Neural crest cell (in vitro differentiated cells): ENCODE results near the gene CPSF4. TPM values are rescaled to one million over a fixed set of nuclear protein-coding genes. Genes with fewer than 3 reads are reported as not detected.

ENCODE experiments used
- DNase-seq: peaks from one replicate; pipeline ENCODE4 v3.0.0; 2021; ENCODE audit warnings: low read depth, mixed read lengths, low spot score
- H3K27ac Mint-ChIP-seq: one replicate; pipeline ENCODE4 v1.8.0; 2021; ENCODE audit warnings: mild to moderate bottlenecking, mixed read lengths; ENCODE audit not compliant: unreplicated experiment
- H3K27me3 Mint-ChIP-seq: 2 replicates; pipeline ENCODE4 v1.8.0; 2021; ENCODE audit warnings: low read depth, mild to moderate bottlenecking, mixed read lengths
- H3K36me3 Mint-ChIP-seq: 2 replicates; pipeline ENCODE4 v1.8.0; 2021; ENCODE audit warnings: low read depth, mild to moderate bottlenecking, mixed read lengths
- H3K4me1 Mint-ChIP-seq: 2 replicates; pipeline ENCODE4 v1.8.0; 2021; ENCODE audit warnings: mixed read lengths
- H3K4me3 Mint-ChIP-seq: one replicate; pipeline ENCODE4 v1.8.0; 2021; ENCODE audit warnings: mild to moderate bottlenecking, mixed read lengths
- H3K9me3 Mint-ChIP-seq: 2 replicates; pipeline ENCODE4 v1.8.0; 2021; ENCODE audit warnings: mixed read lengths
- CTCF ChIP-seq: fragments of 200-600 bp; sonication (generic); conservative IDR thresholded peaks from 2 replicates; pipeline ENCODE4 v1.5.0; 2021; ENCODE audit warnings: antibody characterized with exemption, mild to moderate bottlenecking
- total RNA-seq: library from RNA; stranded (reverse); gene quantifications from 2 replicates; pipeline ENCODE4 v1.2.1, GENCODE V29; 2021

Gene CPSF4
- total RNA-seq, 1 donor from 2014 or later: 117 TPM

- no peaks in the 10 kb centered on the region for H3K27me3 Mint-ChIP-seq
- H3K9me3 Mint-ChIP-seq: no peaks in the 10 kb centered on the region
- no peak overlapping the region for H3K27ac Mint-ChIP-seq
- H3K4me3 Mint-ChIP-seq: no peak overlapping the region
- TF ChIP-seq CTCF: no peak
- peaks cover 11% of the 10 kb centered on the region for H3K4me1 Mint-ChIP-seq
- peaks cover 12% of the 10 kb centered on the region for H3K36me3 Mint-ChIP-seq
- DNase-seq: no peak
Observed at GRCh38 chr7:99446096-99446495, 7.4 kb downstream of the CPSF4 start.

DNA sequence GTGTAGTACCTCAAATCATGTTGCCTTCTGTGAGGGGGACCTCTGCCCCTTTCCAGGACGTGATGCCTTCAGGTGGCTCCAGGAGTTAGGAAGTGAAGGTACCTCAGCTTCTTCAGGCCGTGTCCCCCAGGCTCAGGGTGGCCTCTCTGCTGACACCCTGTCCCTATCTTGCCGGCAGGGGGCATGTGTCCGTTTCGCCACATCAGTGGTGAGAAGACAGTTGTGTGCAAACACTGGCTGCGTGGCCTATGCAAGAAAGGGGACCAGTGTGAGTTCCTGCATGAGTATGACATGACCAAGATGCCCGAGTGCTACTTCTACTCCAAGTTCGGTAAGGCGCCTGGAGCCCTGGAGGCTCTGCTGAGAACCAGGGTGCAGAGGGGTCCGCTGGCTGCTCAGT is 9.2 kb downstream of the CPSF4 start:
- H3K9me3 Mint-ChIP-seq: no peaks in the 10 kb centered on the region
- DNase-seq: no peak

DNA sequence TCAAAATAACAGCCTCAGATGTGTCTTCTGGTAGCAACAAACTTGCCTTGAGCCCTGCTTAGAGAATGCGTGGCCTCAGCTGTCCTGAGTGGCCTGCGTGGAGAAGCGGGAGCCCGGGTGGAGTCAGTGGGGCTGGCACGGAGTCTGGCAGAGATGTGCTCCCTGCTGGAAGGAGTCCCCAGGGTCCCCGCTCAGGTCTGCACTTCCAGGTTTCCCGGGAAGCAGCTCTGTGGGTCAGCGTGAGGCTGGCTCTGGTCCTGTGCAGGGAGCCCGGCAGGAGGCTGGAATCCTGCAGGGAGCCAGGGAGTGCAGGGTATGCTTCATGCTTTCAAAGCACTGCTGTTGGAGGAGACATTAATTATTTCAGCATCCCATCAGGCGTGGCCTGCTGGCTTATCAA is 10.1 kb downstream of the CPSF4 start:
- no peak for DNase-seq
- Mint-ChIP-seq H3K27me3 (no peaks in the 10 kb centered on the region), H3K4me3 (no peak overlapping the region), H3K36me3 (peaks cover 18% of the 10 kb centered on the region), H3K9me3 (no peaks in the 10 kb centered on the region), H3K4me1 (peaks cover 8% of the 10 kb centered on the region), H3K27ac (peak overlapping the region; percentile 12)
- no peak for TF ChIP-seq CTCF

More for the DNA sequence above, 9.2 kb downstream of the CPSF4 start:
- H3K27ac Mint-ChIP-seq: no peak overlapping the region
- no peaks in the 10 kb centered on the region for H3K27me3 Mint-ChIP-seq
- TF ChIP-seq CTCF: peak; percentile 19
- peaks cover 8% of the 10 kb centered on the region for H3K4me1 Mint-ChIP-seq
- H3K36me3 Mint-ChIP-seq: peaks cover 15% of the 10 kb centered on the region
- H3K4me3 Mint-ChIP-seq: no peak overlapping the region

GRCh38 chr7:99449326-99449725 is 10.6 kb downstream of the CPSF4 start:
- Mint-ChIP-seq H3K4me3 (peak overlapping the region; percentile 62), H3K36me3 (peaks cover 21% of the 10 kb centered on the region), H3K9me3 (no peaks in the 10 kb centered on the region), H3K27me3 (no peaks in the 10 kb centered on the region), H3K27ac (no peak overlapping the region), H3K4me1 (peaks cover 6% of the 10 kb centered on the region)
- TF ChIP-seq CTCF: no peak
- DNase-seq: no peak

- peaks cover 14% of the 10 kb centered on the region for H3K36me3 Mint-ChIP-seq
- no peak for DNase-seq
- no peaks in the 10 kb centered on the region for H3K27me3 Mint-ChIP-seq
Observed at GRCh38 chr7:99451936-99452335, 13.2 kb downstream of the CPSF4 start.

More at GRCh38 chr7:99451936-99452335, 13.2 kb downstream of the CPSF4 start:
- no peak for TF ChIP-seq CTCF
- no peaks in the 10 kb centered on the region for H3K9me3 Mint-ChIP-seq
- H3K27ac Mint-ChIP-seq: no peak overlapping the region
- no peak overlapping the region for H3K4me3 Mint-ChIP-seq
- H3K4me1 Mint-ChIP-seq: no peaks in the 10 kb centered on the region
